H1 (cell line): Measurements from ENCODE around the gene MOCS3. TPM values are rescaled to one million over a fixed set of nuclear protein-coding genes. Genes with fewer than 3 reads are reported as not detected.

ENCODE experiments used
- CTCF ChIA-PET: fragments of 300-600 bp; sonication (Branson Sonifier 250); formaldehyde crosslinking; loops from one replicate; lab custom pipeline; 2021; ENCODE audit not compliant: partially characterized antibody; lab: Charles Lee
- POLR2A ChIA-PET: fragments of 300-600 bp; sonication (Branson Sonifier 250); formaldehyde crosslinking; loops from one replicate; lab custom pipeline; 2021; ENCODE audit warnings: inconsistent platforms; ENCODE audit not compliant: partially characterized antibody; lab: Charles Lee
- DNase-seq, 2 experiments: peaks; one replicate each; pipeline versions ENCODE4 v3.0.0 to v3.0.0-alpha.2; 2010 to 2022; ENCODE audit warnings: low spot score in 2 of 2, low read depth in 1 of 2, mixed read lengths in 1 of 2
- FAIRE-seq: peaks from 2 replicates; lab custom pipeline; 2011; peaks lifted over from hg19 to GRCh38; lab: Jason Lieb, UNC
- H2AFZ ChIP-seq: 2 replicates; pipeline ENCODE4 v1.8.1; 2012; ENCODE audit warnings: low read length, inconsistent platforms
- H2AK5ac ChIP-seq: 2 replicates; pipeline ENCODE4 v1.6.1; 2013; ENCODE audit warnings: low read depth, low read length
- H2BK120ac ChIP-seq: replicated peaks from 2 replicates; pipeline ENCODE3; 2013; ENCODE audit warnings: low read depth, low read length, inconsistent platforms
- H2BK12ac ChIP-seq: 2 replicates; pipeline ENCODE4 v1.6.1; 2013; ENCODE audit warnings: low read depth, low read length
- H2BK15ac ChIP-seq: 2 replicates; pipeline ENCODE4 v1.6.1; 2013; ENCODE audit warnings: low read length
- H2BK20ac ChIP-seq: 2 replicates; pipeline ENCODE4 v1.6.1; 2013; ENCODE audit warnings: low read length
- H2BK5ac ChIP-seq: 2 replicates; pipeline ENCODE4 v1.6.1; 2013; ENCODE audit warnings: low read depth, low read length
- H3K14ac ChIP-seq: 2 replicates; pipeline ENCODE4 v1.6.1; 2013; ENCODE audit warnings: inconsistent platforms; ENCODE audit not compliant: insufficient read length
- H3K18ac ChIP-seq: 2 replicates; pipeline ENCODE4 v1.6.1; 2013; ENCODE audit warnings: low read length; ENCODE audit errors: extremely low read depth
- H3K23ac ChIP-seq: 2 replicates; pipeline ENCODE4 v1.6.1; 2013; ENCODE audit warnings: inconsistent platforms; ENCODE audit not compliant: insufficient read length
- H3K23me2 ChIP-seq: 2 replicates; pipeline ENCODE4 v1.6.1; 2013; ENCODE audit warnings: low read depth, low read length
- H3K27ac ChIP-seq: 2 replicates; pipeline ENCODE4 v1.6.1; 2011; ENCODE audit warnings: low read depth, low read length, inconsistent platforms
- H3K27me3 ChIP-seq, 4 experiments: replicated peaks in 1 of 4; 1 replicate in 1 of 4; 2 replicates in 3 of 4; pipeline versions ENCODE4 v1.6.1 to v1.8.1; 2011 to 2013; ENCODE audit warnings: low read length in 3 of 4, mild to moderate bottlenecking in 3 of 4, inconsistent platforms in 2 of 4, mixed read lengths in 2 of 4, moderate library complexity in 1 of 4; ENCODE audit not compliant: control insufficient read depth in 3 of 4, insufficient read depth in 3 of 4; ENCODE audit errors: extremely low read depth in 1 of 4
- H3K36me3 ChIP-seq, 4 experiments: 2 replicates each; pipeline versions ENCODE4 v1.6.1 to v1.8.1; 2011 to 2013; ENCODE audit warnings: mild to moderate bottlenecking in 4 of 4, low read length in 3 of 4, moderate library complexity in 2 of 4, control low read depth in 1 of 4, inconsistent platforms in 1 of 4; ENCODE audit not compliant: insufficient read depth in 4 of 4, control insufficient read depth in 2 of 4
- H3K4ac ChIP-seq: replicated peaks from 2 replicates; pipeline ENCODE3; 2013; ENCODE audit warnings: low read length, low read depth, mixed read lengths, inconsistent platforms; ENCODE audit not compliant: insufficient read length
- H3K4me1 ChIP-seq, 4 experiments: replicated peaks in 1 of 4; 1 replicate in 1 of 4; 2 replicates in 3 of 4; pipeline versions ENCODE4 v1.6.1 to v1.8.1; 2011 to 2013; ENCODE audit warnings: low read length in 3 of 4, inconsistent platforms in 2 of 4, mixed read lengths in 1 of 4; ENCODE audit not compliant: insufficient read depth in 4 of 4, control insufficient read depth in 3 of 4
- H3K4me2 ChIP-seq, 2 experiments: 2 replicates each; pipeline versions ENCODE4 v1.6.1 to v1.8.1; 2011 to 2013; ENCODE audit warnings: low read depth in 2 of 2, low read length in 2 of 2, control low read depth in 1 of 2, inconsistent platforms in 1 of 2, mild to moderate bottlenecking in 1 of 2; ENCODE audit not compliant: insufficient read depth in 1 of 2
- H3K4me3 ChIP-seq, 4 experiments: fragments of 200-600, 300-600 bp in 1 of 4; sonication (generic), shearing (Covaris generic), sonication (Bioruptor Twin) in 1 of 4; 2 replicates each; pipeline versions ENCODE4 v1.5.1 to v1.8.1; 2011 to 2016; ENCODE audit warnings: low read length in 4 of 4, low read depth in 3 of 4, control low read depth in 2 of 4, inconsistent platforms in 2 of 4, mild to moderate bottlenecking in 2 of 4, mixed read lengths in 1 of 4, moderate library complexity in 1 of 4; ENCODE audit not compliant: insufficient read depth in 2 of 4; ENCODE audit errors: extremely low read depth in 1 of 4
- H3K56ac ChIP-seq: replicated peaks from 2 replicates; pipeline ENCODE3; 2013; ENCODE audit warnings: low read depth, mild to moderate bottlenecking, mixed read lengths, low read length, inconsistent platforms; ENCODE audit not compliant: insufficient read length
- H3K79me1 ChIP-seq: 2 replicates; pipeline ENCODE4 v1.6.1; 2013; ENCODE audit warnings: low read depth, low read length, control low read depth
- H3K79me2 ChIP-seq, 2 experiments: 2 replicates each; pipeline versions ENCODE4 v1.6.1 to v1.8.1; 2012 to 2013; ENCODE audit warnings: low read length in 2 of 2, mild to moderate bottlenecking in 2 of 2, inconsistent platforms in 1 of 2; ENCODE audit not compliant: insufficient read depth in 2 of 2, control insufficient read depth in 1 of 2
- H3K9ac ChIP-seq, 4 experiments: replicated peaks in 1 of 4; 1 replicate in 1 of 4; 2 replicates in 3 of 4; pipeline versions ENCODE4 v1.6.1 to v1.8.1; 2011 to 2013; ENCODE audit warnings: low read depth in 3 of 4, low read length in 3 of 4, control low read depth in 2 of 4, mild to moderate bottlenecking in 2 of 4, moderate library complexity in 2 of 4, inconsistent platforms in 1 of 4; ENCODE audit errors: extremely low read depth in 1 of 4
- H3K9me3 ChIP-seq, 2 experiments: 2 replicates each; pipeline versions ENCODE4 v1.6.1 to v1.8.1; 2012 to 2013; ENCODE audit warnings: mild to moderate bottlenecking in 2 of 2, moderate library complexity in 2 of 2, control low read depth in 1 of 2, inconsistent platforms in 1 of 2, low read depth in 1 of 2, low read length in 1 of 2, mixed read lengths in 1 of 2; ENCODE audit not compliant: insufficient read depth in 2 of 2
- H4K20me1 ChIP-seq, 2 experiments: replicated peaks in 1 of 2; 2 replicates each; pipeline versions ENCODE3 to v1.8.1; 2011 to 2013; ENCODE audit warnings: inconsistent platforms in 2 of 2, low read length in 2 of 2, mild to moderate bottlenecking in 1 of 2; ENCODE audit not compliant: insufficient read depth in 2 of 2, control insufficient read depth in 1 of 2
- H4K5ac ChIP-seq: 2 replicates; pipeline ENCODE4 v1.6.1; 2013; ENCODE audit warnings: low read length, low read depth, mixed read lengths, inconsistent platforms; ENCODE audit not compliant: insufficient read length
- H4K8ac ChIP-seq: 2 replicates; pipeline ENCODE4 v1.8.0; 2013; ENCODE audit warnings: mild to moderate bottlenecking, moderate library complexity, low read length, inconsistent platforms; ENCODE audit not compliant: insufficient read depth; ENCODE audit errors: extremely low read depth
- H4K91ac ChIP-seq: replicated peaks from 2 replicates; pipeline ENCODE3; 2013; ENCODE audit warnings: low read length, mixed read lengths, inconsistent platforms; ENCODE audit not compliant: insufficient read length
- CHD2 ChIP-seq: IDR thresholded peaks from 2 replicates; pipeline ENCODE4 v1.6.1; 2012; ENCODE audit warnings: low read length, improper control_type of control experiment
- HDAC2 ChIP-seq, 2 experiments: fragments of 300-600 bp in 1 of 2; sonication (generic) in 1 of 2; IDR thresholded peaks; 2 replicates each; pipeline ENCODE4 v1.6.1; 2011 to 2012; ENCODE audit warnings: low read depth in 2 of 2, low read length in 2 of 2, mild to moderate bottlenecking in 2 of 2, moderate library complexity in 2 of 2, borderline replicate concordance in 1 of 2, inconsistent platforms in 1 of 2
- JUN ChIP-seq: IDR thresholded peaks from 2 replicates; pipeline ENCODE4 v1.6.1; 2011; ENCODE audit warnings: low read depth, mild to moderate bottlenecking, improper control_type of control experiment, low read length
- POLR2AphosphoS5 ChIP-seq: IDR thresholded peaks from 2 replicates; pipeline ENCODE4 v1.6.1; 2011; ENCODE audit warnings: low read depth, low read length
- RNF2 ChIP-seq: fragments of 200-900, 300-1000 bp; sonication (generic); IDR thresholded peaks from 2 replicates; pipeline ENCODE4 v1.7.1; 2016; ENCODE audit warnings: borderline replicate concordance, low read depth, mild to moderate bottlenecking, antibody characterized with exemption, low read length; ENCODE audit not compliant: poor library complexity, severe bottlenecking; ENCODE audit errors: missing control alignments
- SP4 ChIP-seq: IDR thresholded peaks from 2 replicates; pipeline ENCODE4 v1.6.1; 2012; ENCODE audit warnings: low read length, inconsistent platforms
- TAF7 ChIP-seq: optimal IDR thresholded peaks from 2 replicates; pipeline ENCODE3; 2011; ENCODE audit warnings: low read depth, mild to moderate bottlenecking, inconsistent platforms, low read length, moderate library complexity, borderline replicate concordance
- WGBS, 2 experiments: shearing (Covaris generic) in 1 of 2; methylation state at CpG; one replicate each; pipeline versions ENCODE4 v1.1.6 to v1.1.7; 2013 to 2015; ENCODE audit warnings: low lambda C conversion rate in 2 of 2, mixed read lengths in 2 of 2, inconsistent platforms in 1 of 2, low coverage in 1 of 2, missing lambda C conversion rate in 1 of 2; ENCODE audit not compliant: insufficient replicate concordance in 2 of 2, insufficient coverage in 1 of 2, insufficient read length in 1 of 2; ENCODE audit errors: extremely low coverage in 1 of 2, missing lambda C conversion rate in 1 of 2; 5-methylcytosine and 5-hydroxymethylcytosine counted together
- polyA plus RNA-seq, 7 experiments: library from polyadenylated mRNA; depleted of rRNA in 3 of 7; stranded (reverse) in 5 of 7; unstranded in 2 of 7; fragments of >200 nt in 5 of 7; fragments of 200-250 nt in 2 of 7; gene quantifications; 1 replicate in 5 of 7; 2 replicates in 1 of 7; 4 replicates in 1 of 7; pipeline versions ENCODE4 v1.2.1 to v1.2.3, GENCODE V29; 2011 to 2013; ENCODE audit warnings: missing spikeins in 2 of 7, mixed read lengths in 2 of 7
- total RNA-seq: library from RNA; stranded (reverse); fragmentation: NEBNext Ultra II Directional; extraction: Animal tissue kit (Norgen Biotek cat#: 25700); gene quantifications from 2 replicates; pipeline ENCODE4 v1.2.1, GENCODE V29; 2021

The MOCS3 gene
- total and polyA plus RNA-seq, 2 of the 8 experiments (the other 6 are each of a cell fraction or from before 2014, with no cell fraction given), result 6.2 to 6.3 TPM

DNA sequence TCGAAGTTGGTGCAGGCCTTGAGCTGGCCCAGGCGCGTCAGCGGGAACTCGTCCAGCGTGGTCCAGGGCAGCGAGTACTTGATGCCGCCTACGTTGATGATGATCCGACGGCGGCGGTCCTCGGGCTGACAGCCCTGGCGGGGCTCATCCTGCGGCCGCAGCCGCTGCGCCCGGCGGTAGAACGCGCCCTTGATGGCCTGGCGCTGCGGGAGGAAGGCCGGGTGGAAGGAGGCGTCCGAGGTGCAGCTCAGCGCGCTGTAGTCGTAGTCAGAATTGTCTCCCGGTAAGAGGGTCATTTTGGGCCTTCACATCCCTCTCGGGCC, 51.4 kb downstream of the MOCS3 start:
- H2BK5ac ChIP-seq, result no peak overlapping the region
- H2BK20ac ChIP-seq, result no peak overlapping the region
- CTCF ChIA-PET, result interaction anchor here (1.0 kb wide), 1 partner anchor 12 kb away, joined by 5 read pairs; no protein-coding TSS in a partner anchor
- no peak overlapping the region for H3K4me3 ChIP-seq
- no peak overlapping the region for H3K4me2 ChIP-seq
- H3K18ac ChIP-seq, result no peak overlapping the region
- no peak overlapping the region for H3K14ac ChIP-seq
- H3K4ac ChIP-seq, result no peak overlapping the region
- no peaks in the 10 kb centered on the region; the same call in 1 of the 2 replicates for H3K23me2 ChIP-seq
- H2AFZ ChIP-seq, result no peak overlapping the region
- no peaks in the 10 kb centered on the region for H3K9me3 ChIP-seq
- FAIRE-seq, result no peak
- H2BK12ac ChIP-seq, result no peak overlapping the region
- no peak overlapping the region; the same call in 1 of the 2 replicates for H4K8ac ChIP-seq
- no peak overlapping the region for H2BK15ac ChIP-seq
- TF ChIP-seq CHD2 (no peak), HDAC2 (IDR thresholded peaks at IDR 0.05; ENCODE audit: borderline replicate concordance in 1 of 2, low read depth in 2 of 2, low read length in 2 of 2) (no peak), RNF2 (no peak), POLR2AphosphoS5 (no peak), JUN (no peak), TAF7 (no peak), SP4 (no peak)
- TF ChIP-seq, all 59 proteins: peak for 0
- Histone ChIP-seq H4K20me1 (no peaks in the 10 kb centered on the region), H3K27me3 (no peaks in the 10 kb centered on the region), H3K23ac (no peak overlapping the region), H4K91ac (no peak overlapping the region), H4K5ac (no peak overlapping the region), H3K9ac (no peak overlapping the region), H3K79me2 (no peaks in the 10 kb centered on the region), H3K27ac (no peak overlapping the region), H3K79me1 (no peaks in the 10 kb centered on the region), H3K4me1 (peaks cover 3 to 10% (median 7%) of the 10 kb centered on the region in 4 experiments), H3K56ac (no peak overlapping the region), H2AK5ac (no peak overlapping the region), H3K36me3 (no peaks in the 10 kb centered on the region), H2BK120ac (no peak overlapping the region)
- POLR2A ChIA-PET, result no interaction called here
- 92% methylated on average over 32 of the region's 33 CpGs; no CpG with 5 or more reads in 1 of the 2 experiments for WGBS, 2 experiments
- no peak for DNase-seq
